GM12865 (cell line): ENCODE results near the gene CEP72.
"Not testable (repeated sequence)": the region's sequence is repeated elsewhere in the genome, so short reads cannot be mapped to it uniquely, and the experiment has no call there.

ENCODE experiments used
- DNase-seq: peaks from one replicate; pipeline ENCODE4 v3.0.0; 2010; ENCODE audit warnings: low read depth
- H3K4me3 ChIP-seq: 2 replicates; pipeline ENCODE4 v1.5.1; 2011; ENCODE audit warnings: mild to moderate bottlenecking, low read depth, low read length, control low read depth
- CTCF ChIP-seq: IDR thresholded peaks from 2 replicates; pipeline ENCODE4 v1.5.1; 2011; ENCODE audit warnings: low read length, control low read depth, low read depth, inconsistent platforms; ENCODE audit not compliant: insufficient read depth; ENCODE audit errors: missing control alignments

Gene CEP72

GRCh38 chr5:677131-678101, 65.3 kb downstream of the CEP72 start:
- no peak overlapping the region for H3K4me3 ChIP-seq
- DNase-seq = no peak
- TF ChIP-seq CTCF = no peak

- not testable (repeated sequence) for DNase-seq
Measured at GRCh38 chr5:678521-678920, 66.4 kb downstream of the CEP72 start.

GRCh38 chr5:679166-679895, 67.2 kb downstream of the CEP72 start:
- DNase-seq, H3K4me3 ChIP-seq: not testable (repeated sequence)

More at GRCh38 chr5:678521-678920, 66.4 kb downstream of the CEP72 start:
- H3K4me3 ChIP-seq = not testable (repeated sequence)

- H3K4me3 ChIP-seq, DNase-seq: not testable (repeated sequence)
Measured at GRCh38 chr5:680118-680795, 68.1 kb downstream of the CEP72 start.

GRCh38 chr5:680836-681235, 68.7 kb downstream of the CEP72 start:
- not testable (repeated sequence) for H3K4me3 ChIP-seq, DNase-seq

- not testable (repeated sequence) for DNase-seq, H3K4me3 ChIP-seq
Measured at GRCh38 chr5:681317-682191, 69.4 kb downstream of the CEP72 start.

- not testable (repeated sequence) for DNase-seq
Measured at GRCh38 chr5:682216-682615, 70.1 kb downstream of the CEP72 start.

GRCh38 chr5:682651-683358, 70.7 kb downstream of the CEP72 start:
- not testable (repeated sequence) for DNase-seq, H3K4me3 ChIP-seq

More at GRCh38 chr5:682216-682615, 70.1 kb downstream of the CEP72 start:
- not testable (repeated sequence) for H3K4me3 ChIP-seq

- no peak for DNase-seq
- H3K4me3 ChIP-seq = no peak overlapping the region
- no peak for TF ChIP-seq CTCF
Measured at GRCh38 chr5:683551-684481, 71.7 kb downstream of the CEP72 start.
